Neural cell (in vitro differentiated cells): ENCODE results near the gene PANX1.

Experiments
- CTCF ChIP-seq: fragments of 450-650 bp; IDR thresholded peaks from 2 replicates; pipeline ENCODE4 v1.5.1; 2014; ENCODE audit warnings: antibody characterized with exemption, mild to moderate bottlenecking, moderate library complexity; ENCODE audit not compliant: poor library complexity, severe bottlenecking
- EP300 ChIP-seq: fragments of 450-650 bp; conservative IDR thresholded peaks from 2 replicates; pipeline ENCODE4 v1.6.1; 2014; ENCODE audit warnings: antibody characterized with exemption, mild to moderate bottlenecking, moderate library complexity; ENCODE audit not compliant: poor library complexity, severe bottlenecking
- EZH2 ChIP-seq: fragments of 200-600, 300-800 bp; shearing (Covaris generic), sonication (generic); IDR thresholded peaks from 2 replicates; pipeline ENCODE4 v1.6.1; 2014; ENCODE audit warnings: antibody characterized with exemption, low read length, borderline replicate concordance, mild to moderate bottlenecking; ENCODE audit not compliant: insufficient read depth, poor library complexity, severe bottlenecking
- POLR2AphosphoS5 ChIP-seq: IDR thresholded peaks from 2 replicates; pipeline ENCODE4 v1.6.1; 2012
- RAD21 ChIP-seq: fragments of 450-650 bp; conservative IDR thresholded peaks from 2 replicates; pipeline ENCODE4 v1.6.1; 2014; ENCODE audit warnings: antibody characterized with exemption, mild to moderate bottlenecking, moderate library complexity
- REST ChIP-seq: IDR thresholded peaks from 2 replicates; pipeline ENCODE4 v1.6.1; 2012; ENCODE audit warnings: borderline replicate concordance
- SMC3 ChIP-seq: fragments of 450-650 bp; conservative IDR thresholded peaks from 2 replicates; pipeline ENCODE4 v1.6.1; 2014; ENCODE audit warnings: antibody characterized with exemption, mild to moderate bottlenecking, moderate library complexity; ENCODE audit not compliant: poor library complexity
- TAF1 ChIP-seq: IDR thresholded peaks from 2 replicates; pipeline ENCODE4 v1.6.1; 2012; ENCODE audit warnings: low read depth

GRCh38 chr11:94125407-94126115 lies 3.1 kb upstream of the PANX1 start:
- TF ChIP-seq CTCF (no peak), SMC3 (no peak), EZH2 (no peak), RAD21 (no peak), EP300 (no peak), POLR2AphosphoS5 (no peak), TAF1 (no peak), REST (no peak)
